HEK293T (cell line): Measurements from ENCODE around the gene BTN2A1.

ENCODE experiments used
- CTCF ChIA-PET: fragments of 350-600 bp; formaldehyde crosslinking; extraction: SDS; loops from one replicate; lab custom pipeline; 2021; ENCODE audit warnings: antibody characterized with exemption, inconsistent platforms; lab: Yijun Ruan, JAX
- POLR2A ChIA-PET: fragments of 350-600 bp; formaldehyde crosslinking; extraction: SDS; loops from one replicate; lab custom pipeline; 2020; ENCODE audit warnings: antibody characterized with exemption, inconsistent platforms; lab: Yijun Ruan, JAX
- DNase-seq: peaks from one replicate; pipeline ENCODE4 v3.0.0; 2012; ENCODE audit warnings: mixed read lengths; ENCODE audit errors: extremely low spot score
- ARNT ChIP-seq: fragments of 450-650 bp; IDR thresholded peaks from 2 replicates; pipeline ENCODE4 v1.6.1; 2017; ENCODE audit warnings: mild to moderate bottlenecking
- BHLHE40 ChIP-seq: fragments of 450-650 bp; IDR thresholded peaks from 2 replicates; pipeline ENCODE4 v1.6.1; 2016; ENCODE audit warnings: mild to moderate bottlenecking, moderate library complexity, borderline replicate concordance
- CTBP1 ChIP-seq: fragments of 450-650 bp; IDR thresholded peaks from 2 replicates; pipeline ENCODE4 v1.6.1; 2016; ENCODE audit warnings: borderline replicate concordance
- ELF4 ChIP-seq: fragments of 450-650 bp; IDR thresholded peaks from 2 replicates; pipeline ENCODE4 v1.6.1; 2017; ENCODE audit warnings: antibody characterized with exemption
- FOXA1 ChIP-seq: fragments of 450-650 bp; IDR thresholded peaks from 2 replicates; pipeline ENCODE4 v1.6.1; 2016; ENCODE audit warnings: mild to moderate bottlenecking
- FOXK2 ChIP-seq: fragments of 450-650 bp; IDR thresholded peaks from 2 replicates; pipeline ENCODE4 v1.6.1; 2016; ENCODE audit warnings: mild to moderate bottlenecking
- FOXM1 ChIP-seq: fragments of 450-650 bp; IDR thresholded peaks from 2 replicates; pipeline ENCODE4 v1.6.1; 2017; ENCODE audit warnings: mild to moderate bottlenecking, borderline replicate concordance
- HDGF ChIP-seq: fragments of 450-650 bp; IDR thresholded peaks from 2 replicates; pipeline ENCODE4 v1.6.1; 2017; ENCODE audit warnings: antibody characterized with exemption, borderline replicate concordance
- L3MBTL2 ChIP-seq: fragments of 450-650 bp; conservative IDR thresholded peaks from 2 replicates; pipeline ENCODE4 v1.6.1; 2016; ENCODE audit warnings: mild to moderate bottlenecking
- LEF1 ChIP-seq: fragments of 450-650 bp; IDR thresholded peaks from 2 replicates; pipeline ENCODE4 v1.6.1; 2017; ENCODE audit warnings: mild to moderate bottlenecking, borderline replicate concordance
- NFRKB ChIP-seq: fragments of 450-650 bp; IDR thresholded peaks from 2 replicates; pipeline ENCODE4 v1.6.1; 2016; ENCODE audit warnings: mild to moderate bottlenecking, moderate library complexity
- SP1 ChIP-seq: fragments of 450-650 bp; IDR thresholded peaks from 2 replicates; pipeline ENCODE4 v1.6.1; 2017
- SUZ12 ChIP-seq: fragments of 450-650 bp; IDR thresholded peaks from 2 replicates; pipeline ENCODE4 v1.6.1; 2016; ENCODE audit warnings: mild to moderate bottlenecking
- TARDBP ChIP-seq: fragments of 450-650 bp; IDR thresholded peaks from 2 replicates; pipeline ENCODE4 v1.6.1; 2016
- ZNF384 ChIP-seq: fragments of 450-650 bp; IDR thresholded peaks from 2 replicates; pipeline ENCODE4 v1.6.1; 2016
- TF ChIP-seq, protein P1 (sequence below): fragments of 450-650 bp; IDR thresholded peaks from 2 replicates; pipeline ENCODE4 v1.6.1; 2016

BTN2A1 gene

DNA sequence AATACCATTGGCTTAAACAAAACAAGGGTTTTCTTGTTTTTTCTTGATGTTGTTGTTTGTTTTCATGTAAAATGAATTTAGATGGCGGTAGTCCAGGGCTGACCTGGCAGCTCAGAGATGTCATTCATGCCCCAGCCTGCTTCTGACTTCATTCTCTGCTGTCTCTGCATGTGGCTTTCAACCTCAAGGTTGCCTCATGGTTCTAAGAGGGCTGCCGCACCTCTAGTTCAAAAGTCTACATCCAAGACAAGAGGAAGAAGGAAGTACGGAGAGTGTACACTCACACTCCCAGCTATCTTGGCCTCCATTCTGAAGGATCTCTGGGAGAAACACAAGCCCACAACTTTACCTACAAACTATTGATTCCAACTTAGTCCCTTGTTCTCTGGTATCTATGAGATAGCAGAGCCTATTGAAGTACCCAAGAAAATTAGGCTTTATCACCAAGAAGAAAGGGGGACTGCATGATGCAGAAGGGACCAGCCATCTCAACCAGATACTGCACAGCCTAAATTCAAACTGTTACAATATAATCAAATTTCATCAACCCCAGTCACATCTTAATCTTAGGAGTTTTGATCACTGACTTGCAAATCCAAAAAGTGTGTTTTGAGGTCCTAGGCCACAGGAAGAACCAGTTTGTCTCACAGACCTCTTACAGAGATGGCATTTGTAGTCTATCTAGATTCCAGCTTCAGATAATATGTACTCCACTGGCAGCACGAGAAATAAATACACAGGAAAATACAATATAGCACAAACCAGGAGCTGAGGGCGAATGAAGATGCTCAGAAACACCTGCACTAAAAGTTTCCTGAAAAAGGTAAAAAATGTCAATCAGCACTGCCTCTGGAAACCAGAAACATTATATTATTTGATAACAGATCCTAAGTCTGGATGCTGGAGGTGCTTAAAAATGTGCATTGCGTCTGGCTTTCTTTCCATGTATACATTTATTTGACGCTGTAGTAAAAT lies 18.3 kb upstream of the BTN2A1 start:
- CTCF ChIA-PET: interaction anchor here (0.6 kb wide), 1 partner anchor 95 kb away, joined by 3 read pairs; no protein-coding TSS in a partner anchor
- POLR2A ChIA-PET: no interaction called here
- TF ChIP-seq ARNT: no peak
- TF ChIP-seq FOXK2: no peak
- TF ChIP-seq FOXA1: no peak
- TF ChIP-seq LEF1: no peak
- TF ChIP-seq ZNF384: no peak
- no peak for TF ChIP-seq BHLHE40
- no peak for TF ChIP-seq HDGF
- no peak for TF ChIP-seq SP1
- TF ChIP-seq NFRKB: no peak
- no peak for TF ChIP-seq TARDBP
- DNase-seq: no peak

DNA sequence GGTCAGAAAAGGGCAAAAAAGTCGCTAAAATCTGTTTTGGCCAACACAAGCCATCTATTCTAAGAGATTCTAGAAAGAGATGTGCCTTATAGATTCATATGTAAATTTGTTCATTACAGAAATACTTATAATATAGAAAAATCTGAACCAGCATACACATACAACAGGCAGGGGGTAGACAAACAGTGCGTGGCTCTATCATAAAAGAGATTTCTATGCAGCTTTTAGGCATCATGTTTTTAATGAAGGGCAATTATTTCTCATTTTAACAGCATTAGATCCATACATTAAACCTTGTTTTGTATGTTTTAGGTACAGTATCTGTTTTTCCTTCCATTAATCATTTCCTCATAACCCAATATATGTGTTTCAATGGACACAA lies 16.8 kb upstream of the BTN2A1 start:
- no peak for DNase-seq
- TF ChIP-seq BHLHE40 (no peak), SP1 (no peak), FOXM1 (no peak), ELF4 (no peak), HDGF (no peak), FOXA1 (no peak), NFRKB (no peak), FOXK2 (no peak), LEF1 (no peak), L3MBTL2 (no peak), CTBP1 (no peak), TARDBP (no peak), ZNF384 (no peak), SUZ12 (no peak), ARNT (no peak)
- TF ChIP-seq, protein P1, sequence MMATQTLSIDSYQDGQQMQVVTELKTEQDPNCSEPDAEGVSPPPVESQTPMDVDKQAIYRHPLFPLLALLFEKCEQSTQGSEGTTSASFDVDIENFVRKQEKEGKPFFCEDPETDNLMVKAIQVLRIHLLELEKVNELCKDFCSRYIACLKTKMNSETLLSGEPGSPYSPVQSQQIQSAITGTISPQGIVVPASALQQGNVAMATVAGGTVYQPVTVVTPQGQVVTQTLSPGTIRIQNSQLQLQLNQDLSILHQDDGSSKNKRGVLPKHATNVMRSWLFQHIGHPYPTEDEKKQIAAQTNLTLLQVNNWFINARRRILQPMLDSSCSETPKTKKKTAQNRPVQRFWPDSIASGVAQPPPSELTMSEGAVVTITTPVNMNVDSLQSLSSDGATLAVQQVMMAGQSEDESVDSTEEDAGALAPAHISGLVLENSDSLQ: no peak
- ChIA-PET CTCF (no interaction called here), POLR2A (no interaction called here)

GRCh38 chr6:26441977-26442376 lies 15.8 kb upstream of the BTN2A1 start:
- ChIA-PET CTCF (no interaction called here), POLR2A (no interaction called here)
- DNase-seq: no peak
- TF ChIP-seq BHLHE40 (no peak), FOXM1 (no peak), HDGF (no peak), FOXK2 (no peak)
- TF ChIP-seq, protein P1: no peak

DNA sequence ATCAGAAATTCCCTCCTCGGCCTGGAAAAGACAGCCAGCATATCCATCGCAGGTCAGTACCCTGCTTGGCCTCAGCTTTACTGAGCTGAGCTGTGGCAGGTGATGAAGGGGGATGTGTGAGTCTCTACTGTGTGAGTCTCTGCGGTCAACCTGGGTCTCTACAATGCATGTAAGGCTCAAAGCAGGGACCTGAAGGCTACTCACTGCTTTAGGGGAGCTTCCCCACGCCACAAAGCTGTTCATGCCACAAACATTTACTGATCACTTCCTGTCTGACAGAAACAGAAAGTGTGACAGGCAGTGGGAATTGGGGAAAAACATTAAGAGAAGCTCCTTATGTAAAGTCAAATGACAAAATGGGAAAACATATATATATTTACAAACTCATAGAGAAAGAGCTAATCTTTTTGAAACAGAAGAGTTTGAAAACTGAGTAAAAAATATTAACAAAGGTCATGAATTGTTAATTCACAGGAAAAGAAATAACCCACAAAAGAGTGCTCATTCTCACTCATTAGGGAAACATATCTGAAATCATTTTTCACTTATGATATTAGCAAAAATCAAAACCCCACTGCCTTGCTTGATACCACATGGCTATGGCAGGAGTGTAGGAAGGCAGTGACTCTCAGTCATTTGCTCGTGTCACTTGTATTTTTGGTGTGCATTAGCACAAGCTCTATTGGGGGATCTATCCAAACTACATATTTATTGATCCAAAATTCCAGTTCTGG lies 11.7 kb upstream of the BTN2A1 start:
- TF ChIP-seq ELF4 (no peak), BHLHE40 (no peak), SP1 (no peak), ZNF384 (no peak), FOXK2 (no peak), NFRKB (no peak), TARDBP (no peak), ARNT (no peak), FOXM1 (no peak), SUZ12 (no peak), CTBP1 (no peak), HDGF (no peak), FOXA1 (no peak)
- TF ChIP-seq, protein P1: no peak
- DNase-seq: no peak
- ChIA-PET POLR2A (no interaction called here), CTCF (no interaction called here)

GRCh38 chr6:26447257-26447656 lies 10.5 kb upstream of the BTN2A1 start:
- CTCF ChIA-PET: no interaction called here
- POLR2A ChIA-PET: no interaction called here
- no peak for TF ChIP-seq ARNT
- TF ChIP-seq FOXA1: no peak
- no peak for TF ChIP-seq SP1
- TF ChIP-seq, protein P1: no peak
- no peak for TF ChIP-seq CTBP1
- no peak for TF ChIP-seq FOXK2
- TF ChIP-seq NFRKB: no peak
- no peak for TF ChIP-seq TARDBP
- TF ChIP-seq SUZ12: no peak
- no peak for TF ChIP-seq ZNF384
- no peak for TF ChIP-seq ELF4
- TF ChIP-seq L3MBTL2: no peak
- no peak for TF ChIP-seq BHLHE40
- TF ChIP-seq LEF1: no peak
- no peak for TF ChIP-seq HDGF
- no peak for DNase-seq
